H9 (cell line): ENCODE data around the gene LYPD5. TPM values are rescaled to one million over a fixed set of nuclear protein-coding genes. Genes with fewer than 3 reads are reported as not detected.

Source experiments
- DNase-seq: peaks from one replicate; pipeline ENCODE4 v3.0.0-alpha.2; 2017
- H2AFZ ChIP-seq: one replicate; pipeline ENCODE4 v1.6.1; 2013; ENCODE audit warnings: mild to moderate bottlenecking, low read length, control low read depth, moderate library complexity
- H2AK5ac ChIP-seq: 2 replicates; pipeline ENCODE4 v1.6.1; 2013; ENCODE audit warnings: low read length, control low read depth, mixed read lengths; ENCODE audit not compliant: insufficient read length
- H2BK120ac ChIP-seq: one replicate; pipeline ENCODE4 v1.6.1; 2013; ENCODE audit warnings: low read depth, mild to moderate bottlenecking, low read length, control low read depth, inconsistent platforms; ENCODE audit not compliant: poor library complexity, severe bottlenecking
- H2BK12ac ChIP-seq: 2 replicates; pipeline ENCODE4 v1.6.1; 2013; ENCODE audit warnings: low read length, control low read depth, mixed read lengths, low read depth; ENCODE audit not compliant: insufficient read length
- H2BK15ac ChIP-seq: 2 replicates; pipeline ENCODE4 v1.6.1; 2013; ENCODE audit warnings: low read depth, low read length, control low read depth
- H2BK20ac ChIP-seq: one replicate; pipeline ENCODE4 v1.6.1; 2013; ENCODE audit warnings: low read depth, mild to moderate bottlenecking, low read length, control low read depth, inconsistent platforms; ENCODE audit not compliant: poor library complexity, severe bottlenecking
- H2BK5ac ChIP-seq: 2 replicates; pipeline ENCODE4 v1.6.1; 2013; ENCODE audit warnings: low read length, control low read depth, mixed read lengths; ENCODE audit not compliant: insufficient read length
- H3K14ac ChIP-seq: 2 replicates; pipeline ENCODE4 v1.6.1; 2013; ENCODE audit warnings: low read length, control low read depth; ENCODE audit not compliant: insufficient read depth
- H3K18ac ChIP-seq: 2 replicates; pipeline ENCODE4 v1.6.1; 2013; ENCODE audit warnings: low read depth, mild to moderate bottlenecking, mixed read lengths, low read length, control low read depth; ENCODE audit not compliant: insufficient read length
- H3K23ac ChIP-seq: 2 replicates; pipeline ENCODE4 v1.6.1; 2013; ENCODE audit warnings: low read length, control low read depth, mixed read lengths, low read depth; ENCODE audit not compliant: insufficient read length
- H3K23me2 ChIP-seq: 2 replicates; pipeline ENCODE4 v1.6.1; 2013; ENCODE audit warnings: low read depth, mild to moderate bottlenecking, mixed read lengths, low read length, control low read depth; ENCODE audit not compliant: insufficient read length, poor library complexity, severe bottlenecking
- H3K27ac ChIP-seq: 2 replicates; pipeline ENCODE4 v1.5.1; 2013; ENCODE audit warnings: low read length, control low read depth, mixed read lengths, low read depth; ENCODE audit not compliant: insufficient read length
- H3K27me3 ChIP-seq: 2 replicates; pipeline ENCODE4 v1.6.1; 2013; ENCODE audit warnings: low read length, control low read depth, inconsistent platforms; ENCODE audit not compliant: insufficient read depth
- H3K4ac ChIP-seq: 2 replicates; pipeline ENCODE4 v1.6.1; 2013; ENCODE audit warnings: low read depth, mild to moderate bottlenecking, control low read depth, inconsistent platforms, low read length, moderate library complexity
- H3K4me1 ChIP-seq: 2 replicates; pipeline ENCODE4 v1.6.1; 2013; ENCODE audit warnings: low read length, control low read depth, inconsistent platforms; ENCODE audit not compliant: insufficient read depth
- H3K4me2 ChIP-seq: 2 replicates; pipeline ENCODE4 v1.6.1; 2013; ENCODE audit warnings: low read length, control low read depth, mixed read lengths; ENCODE audit not compliant: insufficient read length, insufficient read depth
- H3K56ac ChIP-seq: 2 replicates; pipeline ENCODE4 v1.6.1; 2013; ENCODE audit warnings: low read depth, mild to moderate bottlenecking, mixed read lengths, low read length, control low read depth; ENCODE audit not compliant: insufficient read length
- H3K79me1 ChIP-seq: 2 replicates; pipeline ENCODE4 v1.6.1; 2013; ENCODE audit warnings: low read depth, mild to moderate bottlenecking, moderate library complexity, low read length, control low read depth, inconsistent platforms; ENCODE audit not compliant: insufficient read depth, poor library complexity, severe bottlenecking
- H3K79me2 ChIP-seq: 2 replicates; pipeline ENCODE4 v1.6.1; 2013; ENCODE audit warnings: low read length, control low read depth, inconsistent platforms; ENCODE audit not compliant: insufficient read depth
- H3K9ac ChIP-seq: 2 replicates; pipeline ENCODE4 v1.6.1; 2013; ENCODE audit warnings: low read length, control low read depth, mixed read lengths; ENCODE audit not compliant: insufficient read length; ENCODE audit errors: extremely low read depth
- H3K9me3 ChIP-seq: one replicate; pipeline ENCODE4 v1.6.1; 2013; ENCODE audit warnings: low read depth, low read length, inconsistent platforms; ENCODE audit not compliant: control insufficient read depth
- H3T11ph ChIP-seq: one replicate; pipeline ENCODE4 v1.6.1; 2013; ENCODE audit warnings: mild to moderate bottlenecking, low read length, control low read depth, inconsistent platforms
- H4K20me1 ChIP-seq: one replicate; pipeline ENCODE4 v1.6.1; 2013; ENCODE audit not compliant: control insufficient read depth, insufficient read length, insufficient read depth
- H4K5ac ChIP-seq: 2 replicates; pipeline ENCODE4 v1.6.1; 2013; ENCODE audit warnings: low read depth, mild to moderate bottlenecking, mixed read lengths, low read length, control low read depth; ENCODE audit not compliant: insufficient read length
- H4K8ac ChIP-seq: replicated peaks from 2 replicates; pipeline ENCODE4 v1.6.1; 2013; ENCODE audit warnings: low read length, control low read depth, mixed read lengths, low read depth; ENCODE audit not compliant: insufficient read length
- H4K91ac ChIP-seq: 2 replicates; pipeline ENCODE4 v1.6.1; 2013; ENCODE audit warnings: low read depth, mild to moderate bottlenecking, moderate library complexity, mixed read lengths, low read length, control low read depth; ENCODE audit not compliant: insufficient read length
- H3K27ac Mint-ChIP-seq, 3 experiments: 2 replicates in 2 of 3; 3 replicates in 1 of 3; pipeline ENCODE4 v1.8.0; 2020 to 2021; ENCODE audit warnings: mixed read lengths in 3 of 3, mild to moderate bottlenecking in 1 of 3, moderate library complexity in 1 of 3
- H3K27me3 Mint-ChIP-seq: 2 replicates; pipeline ENCODE4 v1.8.0; 2021; ENCODE audit warnings: low read depth, mild to moderate bottlenecking, moderate library complexity, mixed read lengths
- H3K36me3 Mint-ChIP-seq, 3 experiments: 2 replicates in 2 of 3; 3 replicates in 1 of 3; pipeline ENCODE4 v1.8.0; 2020 to 2021; ENCODE audit warnings: low read depth in 3 of 3, mixed read lengths in 3 of 3; ENCODE audit not compliant: insufficient read depth in 1 of 3
- H3K4me1 Mint-ChIP-seq, 2 experiments: 2 replicates each; pipeline ENCODE4 v1.8.0; 2020; ENCODE audit warnings: mixed read lengths in 2 of 2
- H3K4me3 Mint-ChIP-seq, 2 experiments: 2 replicates in 1 of 2; 3 replicates in 1 of 2; pipeline ENCODE4 v1.8.0; 2020 to 2021; ENCODE audit warnings: mild to moderate bottlenecking in 2 of 2, mixed read lengths in 2 of 2, moderate library complexity in 1 of 2
- H3K9me3 Mint-ChIP-seq, 2 experiments: 2 replicates in 1 of 2; 3 replicates in 1 of 2; pipeline ENCODE4 v1.8.0; 2020; ENCODE audit warnings: mild to moderate bottlenecking in 2 of 2, mixed read lengths in 2 of 2, moderate library complexity in 1 of 2
- WGBS: extraction: QIAGEN DNeasy Blood & Tissue Kit; methylation state at CpG from one replicate; pipeline ENCODE4 v1.1.7; 2013; ENCODE audit warnings: missing lambda C conversion rate, low lambda C conversion rate, mixed read lengths; ENCODE audit not compliant: insufficient read length; ENCODE audit errors: extremely low coverage; 5-methylcytosine and 5-hydroxymethylcytosine counted together
- total RNA-seq: library from RNA; stranded (reverse); gene quantifications from 2 replicates; pipeline ENCODE4 v1.2.1, GENCODE V29; 2021
- TF ChIP-seq, protein P1 (sequence below): fragments of 200-600 bp; sonication (generic); conservative IDR thresholded peaks from 3 replicates; pipeline ENCODE4 v1.8.0; 2021; ENCODE audit warnings: antibody characterized with exemption, mild to moderate bottlenecking

The LYPD5 gene
- total RNA-seq, 1 experiment from 2014 or later: 0.50 TPM

DNA sequence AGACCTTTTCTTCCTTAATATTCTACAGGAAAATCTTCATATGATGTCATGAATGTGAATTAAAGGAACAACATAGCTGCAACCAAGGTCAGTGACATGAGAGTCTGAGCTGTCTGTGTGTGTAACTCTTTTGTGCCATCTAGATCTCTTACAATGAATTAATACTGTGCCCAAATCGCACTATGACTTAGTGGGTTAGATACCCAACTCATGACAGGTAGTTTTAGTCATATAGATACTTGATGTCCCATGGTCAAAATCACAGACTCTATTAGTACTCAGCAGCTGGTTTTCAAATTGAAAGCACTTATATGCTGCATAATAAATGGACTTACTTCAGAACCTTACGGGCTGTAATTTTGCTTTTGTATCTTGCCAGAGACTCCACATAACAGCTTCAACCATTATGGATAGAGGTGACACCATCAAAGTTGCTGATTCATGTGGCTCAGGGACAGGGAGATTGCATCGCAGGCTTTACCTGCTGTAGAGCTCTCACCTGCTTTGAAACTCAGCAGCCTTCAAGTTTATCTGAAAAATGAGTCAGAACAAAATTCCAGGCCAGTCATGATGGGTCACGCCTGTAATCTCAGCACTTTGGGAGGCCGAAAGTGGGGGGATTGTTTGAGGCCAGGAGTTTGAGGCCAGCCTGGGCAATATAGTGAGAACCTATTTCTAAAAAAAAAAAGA is 12.6 kb upstream of the LYPD5 start:
- H3K27ac Mint-ChIP-seq: no peak overlapping the region; a peak in 1 of 7 replicates
- H3K23me2 ChIP-seq: no peaks in the 10 kb centered on the region
- no peak overlapping the region for H2AFZ ChIP-seq
- no peaks in the 10 kb centered on the region for H3K4me1 ChIP-seq
- H3K4me2 ChIP-seq: no peak overlapping the region
- DNase-seq: no peak
- H3K79me1 ChIP-seq: no peaks in the 10 kb centered on the region
- H2BK5ac ChIP-seq: no peak overlapping the region
- H2BK12ac ChIP-seq: no peak overlapping the region
- no peak overlapping the region for H4K91ac ChIP-seq
- no peak overlapping the region for H3K4ac ChIP-seq
- no peak overlapping the region for H3K56ac ChIP-seq
- H3K36me3 Mint-ChIP-seq: no peaks in the 10 kb centered on the region; a peak in 1 of 7 replicates
- H3K27me3 ChIP-seq: no peaks in the 10 kb centered on the region; the same call in 1 of the 2 replicates
- H4K20me1 ChIP-seq: no peaks in the 10 kb centered on the region
- H3K79me2 ChIP-seq: no peaks in the 10 kb centered on the region
- no peak overlapping the region for H4K8ac ChIP-seq
- H2BK15ac ChIP-seq: no peak overlapping the region
- H3K27me3 Mint-ChIP-seq: peaks cover 23% of the 10 kb centered on the region
- H3K23ac ChIP-seq: no peak overlapping the region
- H3T11ph ChIP-seq: no peak overlapping the region
- no peak overlapping the region for H3K18ac ChIP-seq
- no peak overlapping the region for H3K14ac ChIP-seq
- peaks cover 0 to 2% of the 10 kb centered on the region in 2 experiments; a peak in 2 of 4 replicates for H3K4me1 Mint-ChIP-seq
- H3K9me3 ChIP-seq: no peaks in the 10 kb centered on the region
- H3K4me3 Mint-ChIP-seq: no peak overlapping the region
- no peak overlapping the region for H4K5ac ChIP-seq
- H3K9me3 Mint-ChIP-seq: peaks cover 12 to 30% of the 10 kb centered on the region in 2 experiments
- H2AK5ac ChIP-seq: no peak overlapping the region
- WGBS: no CpG with 5 or more reads among the region's 5 CpGs
- H2BK120ac ChIP-seq: no peak overlapping the region
- H3K9ac ChIP-seq: no peak overlapping the region
- H3K27ac ChIP-seq: no peak overlapping the region
- TF ChIP-seq, protein P1, sequence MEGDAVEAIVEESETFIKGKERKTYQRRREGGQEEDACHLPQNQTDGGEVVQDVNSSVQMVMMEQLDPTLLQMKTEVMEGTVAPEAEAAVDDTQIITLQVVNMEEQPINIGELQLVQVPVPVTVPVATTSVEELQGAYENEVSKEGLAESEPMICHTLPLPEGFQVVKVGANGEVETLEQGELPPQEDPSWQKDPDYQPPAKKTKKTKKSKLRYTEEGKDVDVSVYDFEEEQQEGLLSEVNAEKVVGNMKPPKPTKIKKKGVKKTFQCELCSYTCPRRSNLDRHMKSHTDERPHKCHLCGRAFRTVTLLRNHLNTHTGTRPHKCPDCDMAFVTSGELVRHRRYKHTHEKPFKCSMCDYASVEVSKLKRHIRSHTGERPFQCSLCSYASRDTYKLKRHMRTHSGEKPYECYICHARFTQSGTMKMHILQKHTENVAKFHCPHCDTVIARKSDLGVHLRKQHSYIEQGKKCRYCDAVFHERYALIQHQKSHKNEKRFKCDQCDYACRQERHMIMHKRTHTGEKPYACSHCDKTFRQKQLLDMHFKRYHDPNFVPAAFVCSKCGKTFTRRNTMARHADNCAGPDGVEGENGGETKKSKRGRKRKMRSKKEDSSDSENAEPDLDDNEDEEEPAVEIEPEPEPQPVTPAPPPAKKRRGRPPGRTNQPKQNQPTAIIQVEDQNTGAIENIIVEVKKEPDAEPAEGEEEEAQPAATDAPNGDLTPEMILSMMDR: no peak
- H2BK20ac ChIP-seq: no peak overlapping the region
